ENCODE measurements around the gene CRELD1.
"Not testable (repeated sequence)": the region's sequence is repeated elsewhere in the genome, so short reads cannot be mapped to it uniquely, and the experiment has no call there.

CRELD1 gene

DNA sequence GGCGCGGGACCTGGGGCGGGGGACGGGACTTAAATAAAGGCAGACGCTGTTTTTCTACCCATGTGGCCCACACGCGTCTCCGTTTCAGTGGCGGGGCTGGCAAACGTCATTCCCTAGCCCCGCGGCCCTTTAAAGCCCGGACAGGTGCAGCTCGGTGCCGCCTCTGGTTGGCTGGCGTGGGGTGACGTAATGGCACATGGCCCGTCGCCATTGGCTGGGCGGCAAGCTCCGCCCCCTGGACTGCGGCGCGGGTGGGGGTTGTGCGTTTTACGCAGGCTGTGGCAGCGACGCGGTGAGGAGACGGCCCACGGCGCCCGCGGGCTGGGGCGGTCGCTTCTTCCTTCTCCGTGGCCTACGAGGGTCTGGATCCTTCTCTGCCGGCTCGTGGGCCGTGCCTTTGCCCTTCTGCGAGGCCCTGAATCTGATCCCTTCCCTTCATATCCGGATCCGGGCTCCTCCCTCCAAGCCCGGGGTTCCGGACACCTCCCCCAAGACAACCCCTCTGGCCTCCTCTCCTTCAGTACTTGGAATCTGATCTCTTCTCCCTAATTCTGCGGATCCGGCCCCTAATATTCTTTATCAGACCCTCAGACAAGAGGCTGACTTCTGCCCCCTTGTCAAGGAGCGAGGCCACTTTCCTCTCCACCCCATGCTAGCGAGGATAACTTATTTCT lies at the start of gene CRELD1:
Gene CRELD1, plus strand, starts transcription at position 274 of the 674 bp plus-strand sequence. CDS start 605 bp downstream, outside the sequence.
- peak; percentile 97 for DNase-seq

DNA sequence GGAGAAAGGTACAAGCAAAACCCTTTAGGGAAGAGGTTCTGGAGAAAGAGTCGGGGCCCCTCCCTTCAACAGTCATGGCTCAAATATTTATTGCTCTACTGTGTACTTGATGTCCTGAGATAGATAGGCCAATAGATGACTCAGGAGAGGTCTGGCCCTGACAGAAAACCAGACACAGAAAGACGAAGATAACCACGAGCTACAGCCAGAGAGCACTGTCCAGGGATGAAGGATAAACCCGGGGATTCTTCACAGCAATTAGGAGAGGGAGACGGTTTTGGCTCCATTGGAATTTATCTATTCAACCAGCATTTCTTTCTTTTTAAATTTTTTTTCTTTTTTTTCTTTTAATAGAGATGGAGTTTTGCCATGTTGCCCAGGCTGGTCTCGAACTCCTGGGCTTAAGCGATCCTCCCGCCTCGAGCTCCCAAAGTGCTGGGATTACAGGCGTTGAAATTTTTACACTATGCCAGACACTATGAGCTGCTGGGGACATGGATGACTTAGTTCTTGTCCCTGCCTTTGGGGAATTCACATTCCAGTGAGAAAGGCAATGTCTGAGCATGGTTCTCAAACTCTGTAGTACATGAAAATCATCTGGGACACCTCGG lies 49.0 kb upstream of the CRELD1 start:
- DNase-seq: no peak

GRCh38 chr3:9886328-9886727 lies 47.3 kb upstream of the CRELD1 start:
- DNase-seq: no peak

GRCh38 chr3:9887480-9887879 lies 46.2 kb upstream of the CRELD1 start:
- no peak for DNase-seq

- no peak for DNase-seq
These were observed 45.1 kb upstream of the CRELD1 start for GRCh38 chr3:9888540-9888939.

- no peak for DNase-seq
These were observed 44.2 kb upstream of the CRELD1 start for GRCh38 chr3:9889405-9889804.

DNA sequence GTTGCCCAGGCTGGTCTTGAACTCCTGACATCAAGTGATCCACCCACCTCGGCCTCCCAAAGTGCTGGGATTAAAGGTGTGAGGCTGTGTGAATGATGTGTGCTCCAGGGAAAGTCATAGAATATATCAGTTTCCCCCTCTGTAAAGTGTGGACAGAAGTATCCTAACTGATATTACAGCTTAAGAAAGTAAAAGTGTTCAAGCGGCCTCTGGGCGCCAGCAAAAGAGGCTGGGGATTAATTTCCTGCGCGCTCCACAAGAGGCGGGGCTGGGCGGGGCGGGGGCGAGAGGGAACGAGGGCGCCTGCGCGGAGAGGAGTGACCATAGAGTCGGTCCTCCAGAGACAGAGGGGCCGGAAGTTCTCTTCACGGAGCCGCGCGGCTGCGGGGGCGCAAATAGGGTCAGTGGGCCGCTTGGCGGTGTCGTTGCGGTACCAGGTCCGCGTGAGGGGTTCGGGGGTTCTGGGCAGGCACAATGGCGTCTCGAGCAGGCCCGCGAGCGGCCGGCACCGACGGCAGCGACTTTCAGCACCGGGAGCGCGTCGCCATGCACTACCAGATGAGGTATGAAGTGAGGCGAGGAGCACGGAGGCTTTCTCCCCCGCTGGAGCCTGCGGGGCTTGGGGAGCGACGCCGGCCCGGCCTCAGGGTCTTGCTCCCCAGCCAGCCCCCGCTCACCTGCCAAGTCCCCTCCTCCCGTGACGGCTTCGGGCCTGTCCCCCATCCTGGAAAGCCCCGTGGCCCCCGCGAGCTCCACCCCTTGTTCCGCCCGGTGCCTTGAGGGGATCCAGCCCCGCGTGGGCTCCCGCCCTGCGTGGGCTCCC lies 43.2 kb upstream of the CRELD1 start, which contains the start of gene JAGN1:
Gene JAGN1, plus strand, starts transcription at position 362 of the 823 bp plus-strand sequence. Its CDS starts 113 bp downstream, at position 475.
- DNase-seq: peak; percentile 89

DNA sequence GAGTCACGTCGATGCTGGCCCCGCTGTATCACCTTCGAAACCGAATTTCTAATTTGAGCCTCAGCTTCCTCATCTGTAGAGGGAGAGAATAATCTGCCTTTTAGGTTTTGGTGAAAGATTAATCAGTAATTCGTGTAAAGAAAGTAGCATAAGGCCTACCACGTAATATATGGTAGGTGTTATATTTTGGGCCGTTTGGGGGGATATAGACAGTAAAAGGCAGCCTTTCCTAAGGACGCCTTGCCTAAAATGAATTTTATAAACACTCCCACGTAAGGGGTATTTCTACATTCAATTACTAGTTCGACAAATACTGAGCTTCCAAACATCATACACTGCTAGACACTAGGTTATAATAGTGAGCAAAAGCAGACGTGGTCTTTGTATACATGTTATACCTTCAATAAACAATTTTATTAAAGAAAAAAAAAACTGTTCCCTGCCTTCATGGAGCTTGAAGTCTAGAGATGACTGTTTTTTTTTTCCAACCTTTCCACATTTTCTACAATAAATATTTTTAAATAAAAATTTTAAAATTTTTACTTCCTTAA lies 42.5 kb upstream of the CRELD1 start:
- no peak for DNase-seq

- DNase-seq: no peak
These were observed 39.9 kb upstream of the CRELD1 start for GRCh38 chr3:9893739-9894138.

GRCh38 chr3:9895715-9896114 lies 37.9 kb upstream of the CRELD1 start:
- DNase-seq: not testable (repeated sequence)

GRCh38 chr3:9896755-9897407 lies 36.8 kb upstream of the CRELD1 start:
- DNase-seq: not testable (repeated sequence)

GRCh38 chr3:9897408-9898372 lies 35.9 kb upstream of the CRELD1 start:
- no peak for DNase-seq

GRCh38 chr3:9898467-9899241 lies 35.0 kb upstream of the CRELD1 start:
- DNase-seq: no peak

DNA sequence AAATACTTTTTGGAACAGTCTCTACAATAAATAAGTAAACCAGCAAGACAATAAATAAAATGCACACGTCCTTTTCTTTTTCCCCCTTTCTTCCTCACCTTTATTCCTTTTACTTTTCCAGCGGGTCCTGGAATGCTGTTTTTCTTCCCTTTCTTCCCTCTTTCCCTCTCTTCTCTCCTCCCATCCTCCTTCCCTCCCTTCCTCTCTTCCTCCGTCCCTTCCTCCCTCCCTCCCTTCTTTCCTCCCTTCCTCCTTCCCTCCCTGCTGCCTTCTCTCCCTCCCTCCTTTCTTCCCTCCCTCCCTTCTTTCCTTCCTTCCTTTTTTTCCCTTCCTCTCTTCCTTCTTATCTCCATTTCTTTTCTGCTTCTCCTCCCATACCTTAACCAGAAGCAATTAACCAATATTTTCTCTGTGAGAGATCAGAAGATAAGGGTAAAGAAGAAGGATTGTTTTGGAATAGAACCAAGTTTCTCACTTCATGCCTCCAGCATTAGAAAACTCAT lies 34.3 kb upstream of the CRELD1 start:
- no peak for DNase-seq

- DNase-seq: not testable (repeated sequence)
These were observed 32.6 kb upstream of the CRELD1 start for GRCh38 chr3:9900965-9901415.

DNA sequence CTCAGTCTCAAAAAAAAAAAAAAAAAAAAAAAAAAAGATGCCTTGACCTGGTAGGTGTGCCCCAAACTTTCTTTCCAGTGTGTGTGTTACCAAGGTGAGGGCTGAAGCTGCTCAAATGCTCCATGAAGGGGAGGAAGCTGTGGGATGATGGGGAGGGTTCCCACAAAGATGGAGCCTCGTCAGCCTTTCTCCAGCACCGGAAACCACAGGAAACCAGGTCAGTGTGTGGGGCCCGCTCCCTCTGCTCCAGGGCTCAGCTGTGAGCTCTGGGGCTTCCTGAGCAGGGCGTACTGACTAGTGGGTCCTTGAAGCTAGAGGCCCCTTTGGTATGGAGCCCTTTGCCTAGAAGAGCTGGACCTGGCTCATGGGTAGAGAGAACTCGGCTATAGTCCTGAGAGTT lies 31.7 kb upstream of the CRELD1 start:
- no peak for DNase-seq

DNA sequence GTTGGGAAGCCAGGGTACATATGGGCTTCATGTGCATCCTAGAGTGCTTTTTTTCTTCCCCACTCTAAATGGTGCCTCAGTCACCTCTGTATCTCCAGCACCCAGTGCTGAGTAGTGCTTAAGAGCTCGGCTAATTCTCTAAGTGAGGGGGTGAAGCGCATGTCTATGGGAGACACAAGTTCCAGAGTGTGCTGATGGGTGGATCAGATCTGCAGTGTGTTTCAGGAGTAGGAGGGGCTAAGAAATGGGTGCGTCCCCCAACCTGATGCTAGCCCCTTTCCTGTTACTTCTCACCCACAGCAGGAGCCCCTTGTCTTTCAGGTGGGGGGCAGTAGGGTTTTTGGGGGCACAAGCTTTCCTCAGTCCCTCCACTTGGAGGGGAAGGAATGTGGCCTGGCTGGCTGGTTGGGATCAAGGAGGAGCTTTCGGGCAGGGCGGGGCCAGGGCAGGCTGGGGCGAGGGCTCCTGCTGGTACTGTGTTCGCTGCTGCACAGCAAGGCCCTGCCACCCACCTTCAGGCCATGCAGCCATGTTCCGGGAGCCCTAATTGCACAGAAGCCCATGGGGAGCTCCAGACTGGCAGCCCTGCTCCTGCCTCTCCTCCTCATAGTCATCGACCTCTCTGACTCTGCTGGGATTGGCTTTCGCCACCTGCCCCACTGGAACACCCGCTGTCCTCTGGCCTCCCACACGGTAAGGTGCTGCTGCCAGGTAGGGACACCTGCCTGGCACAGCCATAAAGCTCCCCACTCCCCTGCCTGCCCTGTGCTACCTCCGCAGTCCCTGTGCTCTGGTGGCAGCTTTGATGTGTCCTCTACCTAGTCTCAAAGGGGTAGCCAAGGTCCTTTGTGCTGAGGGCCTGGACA lies 31.0 kb upstream of the CRELD1 start, which contains the start of gene IL17RE:
Gene IL17RE, plus strand, starts transcription at position 477 of the 866 bp plus-strand sequence. Its CDS starts 85 bp downstream, at position 562.
- DNase-seq: no peak

- no peak for DNase-seq
These were observed 30.4 kb upstream of the CRELD1 start for GRCh38 chr3:9903238-9903624.

DNA sequence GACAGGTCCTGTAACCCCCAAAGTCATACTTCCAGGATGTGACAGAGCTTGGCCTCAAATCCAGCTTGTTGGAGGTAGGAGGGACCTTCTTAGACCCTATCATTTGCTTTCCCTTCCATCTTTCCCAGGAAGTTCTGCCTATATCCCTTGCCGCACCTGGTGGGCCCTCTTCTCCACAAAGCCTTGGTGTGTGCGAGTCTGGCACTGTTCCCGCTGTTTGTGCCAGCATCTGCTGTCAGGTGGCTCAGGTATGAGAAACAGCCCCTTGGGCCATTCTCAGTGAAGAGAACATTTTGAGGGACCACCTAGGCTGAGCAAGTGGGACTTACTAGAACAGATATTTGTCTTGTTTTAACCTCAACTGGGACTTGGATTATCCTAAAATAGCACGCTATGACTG lies 29.7 kb upstream of the CRELD1 start:
- DNase-seq: no peak
